IMR-90 (cell line): ENCODE measurements around the gene SLC35F1. TPM values are rescaled to one million over a fixed set of nuclear protein-coding genes. Genes with fewer than 3 reads are reported as not detected.

Source experiments
- ATAC-seq: fragments of 200-7000 bp; cut with Tn5 transposase; 2 replicates; pipeline ENCODE4 v1.9.1; 2020; ENCODE audit warnings: low read depth, mild to moderate bottlenecking, moderate library complexity
- BruUV-seq: library from RNA; stranded (reverse); fragments of 400-500 nt; replicated peaks from 2 replicates; lab custom pipeline; 2021; lab: Mats Ljungman, UMichigan
- CTCF ChIA-PET: fragments of 300-600 bp; formaldehyde crosslinking; extraction: SDS; loops from one replicate; lab custom pipeline; 2021; ENCODE audit warnings: antibody characterized with exemption; lab: Yijun Ruan, JAX
- POLR2A ChIA-PET: fragments of 300-600 bp; sonication (Branson Sonifier 250); formaldehyde crosslinking; loops from one replicate; lab custom pipeline; 2022; ENCODE audit warnings: antibody characterized with exemption; ENCODE audit not compliant: unreplicated experiment; lab: Charles Lee
- DNase-seq: peaks from one replicate; pipeline ENCODE4 v3.0.0; 2013
- H2AFZ ChIP-seq: replicated peaks from 2 replicates; pipeline ENCODE3; 2013; ENCODE audit warnings: low read length, mild to moderate bottlenecking; ENCODE audit not compliant: poor library complexity
- H2AK5ac ChIP-seq: 2 replicates; pipeline ENCODE4 v1.6.1; 2013; ENCODE audit warnings: low read depth, low read length, inconsistent platforms
- H2AK9ac ChIP-seq: replicated peaks from 2 replicates; pipeline ENCODE3; 2013; ENCODE audit warnings: mild to moderate bottlenecking, low read depth, low read length, moderate library complexity; ENCODE audit not compliant: poor library complexity
- H2BK120ac ChIP-seq: 2 replicates; pipeline ENCODE4 v1.6.1; 2013; ENCODE audit warnings: low read depth, low read length, inconsistent platforms
- H2BK15ac ChIP-seq: 3 replicates; pipeline ENCODE4 v1.6.1; 2013; ENCODE audit warnings: low read depth, low read length, inconsistent platforms
- H2BK20ac ChIP-seq: 2 replicates; pipeline ENCODE4 v1.6.1; 2013; ENCODE audit warnings: low read depth, mild to moderate bottlenecking, inconsistent platforms, low read length, moderate library complexity
- H2BK5ac ChIP-seq: 2 replicates; pipeline ENCODE4 v1.6.1; 2013; ENCODE audit warnings: mild to moderate bottlenecking, low read depth, low read length, inconsistent platforms; ENCODE audit not compliant: poor library complexity, severe bottlenecking
- H3K14ac ChIP-seq: replicated peaks from 2 replicates; pipeline ENCODE4 v1.6.1; 2013; ENCODE audit warnings: low read depth, low read length, inconsistent platforms
- H3K18ac ChIP-seq: 2 replicates; pipeline ENCODE4 v1.6.1; 2013; ENCODE audit warnings: low read depth, low read length, control low read depth
- H3K23ac ChIP-seq: 2 replicates; pipeline ENCODE4 v1.6.1; 2013; ENCODE audit warnings: low read depth, low read length, inconsistent platforms
- H3K27ac ChIP-seq: 2 replicates; pipeline ENCODE4 v1.5.1; 2013; ENCODE audit warnings: mild to moderate bottlenecking, control low read depth, low read length; ENCODE audit not compliant: insufficient read depth
- H3K27me3 ChIP-seq: 2 replicates; pipeline ENCODE4 v1.6.1; 2013; ENCODE audit warnings: low read length; ENCODE audit not compliant: control insufficient read depth, insufficient read depth
- H3K36me3 ChIP-seq: 2 replicates; pipeline ENCODE4 v1.6.1; 2013; ENCODE audit warnings: low read length, mixed read lengths; ENCODE audit not compliant: control insufficient read depth, insufficient read depth
- H3K4ac ChIP-seq: 2 replicates; pipeline ENCODE4 v1.6.1; 2013; ENCODE audit warnings: low read depth, low read length, inconsistent platforms
- H3K4me1 ChIP-seq: 2 replicates; pipeline ENCODE4 v1.6.1; 2013; ENCODE audit warnings: low read length, mixed read lengths; ENCODE audit not compliant: control insufficient read depth, insufficient read depth
- H3K4me2 ChIP-seq: 2 replicates; pipeline ENCODE4 v1.6.1; 2013; ENCODE audit warnings: low read depth, mild to moderate bottlenecking, control low read depth, low read length, moderate library complexity
- H3K4me3 ChIP-seq: 2 replicates; pipeline ENCODE4 v1.5.1; 2013; ENCODE audit warnings: low read depth, mild to moderate bottlenecking, control low read depth, low read length, moderate library complexity; ENCODE audit not compliant: insufficient read depth
- H3K56ac ChIP-seq: 2 replicates; pipeline ENCODE4 v1.6.1; 2013; ENCODE audit warnings: low read length, inconsistent platforms; ENCODE audit not compliant: insufficient read depth; ENCODE audit errors: extremely low read depth
- H3K79me1 ChIP-seq, 2 experiments: 2 replicates each; pipeline ENCODE4 v1.6.1; 2013; ENCODE audit warnings: low read length in 2 of 2, inconsistent platforms in 1 of 2, low read depth in 1 of 2
- H3K9ac ChIP-seq: 2 replicates; pipeline ENCODE4 v1.6.1; 2013; ENCODE audit warnings: low read depth, low read length, control low read depth
- H3K9me1 ChIP-seq: 2 replicates; pipeline ENCODE4 v1.6.1; 2013; ENCODE audit warnings: low read length, inconsistent platforms; ENCODE audit not compliant: insufficient read depth
- H3K9me3 ChIP-seq: 2 replicates; pipeline ENCODE4 v1.6.1; 2013; ENCODE audit warnings: low read length; ENCODE audit not compliant: control insufficient read depth, insufficient read depth
- H4K20me1 ChIP-seq: 2 replicates; pipeline ENCODE4 v1.6.1; 2013; ENCODE audit warnings: low read length, inconsistent platforms; ENCODE audit not compliant: insufficient read depth
- H4K5ac ChIP-seq: 2 replicates; pipeline ENCODE4 v1.6.1; 2013; ENCODE audit warnings: mild to moderate bottlenecking, low read depth, low read length, control low read depth
- H4K8ac ChIP-seq, 2 experiments: 2 replicates each; pipeline ENCODE4 v1.6.1; 2013; ENCODE audit warnings: low read depth in 2 of 2, low read length in 2 of 2, control low read depth in 1 of 2, inconsistent platforms in 1 of 2
- H4K91ac ChIP-seq: 2 replicates; pipeline ENCODE4 v1.6.1; 2013; ENCODE audit warnings: low read depth, low read length, inconsistent platforms; ENCODE audit not compliant: insufficient read depth
- FOS ChIP-seq: fragments of 150-350 bp; IDR thresholded peaks from 2 replicates; pipeline ENCODE4 v1.6.1; 2016; ENCODE audit warnings: low read depth, low read length
- MAFK ChIP-seq: IDR thresholded peaks from 2 replicates; pipeline ENCODE4 v1.6.1; 2012; ENCODE audit warnings: low read depth, low read length, improper control_type of control experiment
- MAZ ChIP-seq: IDR thresholded peaks from 2 replicates; pipeline ENCODE4 v1.6.1; 2012; ENCODE audit warnings: low read depth, mild to moderate bottlenecking, low read length, improper control_type of control experiment, moderate library complexity, borderline replicate concordance
- NFE2L2 ChIP-seq: fragments of 150-350 bp; IDR thresholded peaks from 2 replicates; pipeline ENCODE4 v1.6.1; 2016; ENCODE audit warnings: low read depth, mild to moderate bottlenecking, low read length
- RFX5 ChIP-seq: IDR thresholded peaks from 2 replicates; pipeline ENCODE4 v1.8.0; 2012; ENCODE audit warnings: low read depth, mild to moderate bottlenecking, low read length, moderate library complexity
- WGBS, 2 experiments: methylation state at CpG; one replicate each; pipeline versions ENCODE4 v1.1.5 to v1.1.7; 2013; ENCODE audit warnings: missing lambda C conversion rate in 2 of 2; ENCODE audit not compliant: insufficient read length in 1 of 2; ENCODE audit errors: extremely low coverage in 2 of 2; 5-methylcytosine and 5-hydroxymethylcytosine counted together
- dilution Hi-C: fragments of 300-500 bp; cut with HindIII; formaldehyde crosslinking; loops from one replicate; pipeline ENCODE4 v1.14.3; 2018; ENCODE audit warnings: low sequenced_read_pairs; ENCODE audit not compliant: unreplicated experiment
- in situ Hi-C: fragments of 300-500 bp; cut with MboI; formaldehyde crosslinking; loops from 3 replicates; pipeline ENCODE4 v1.14.3; 2019; ENCODE audit warnings: low sequenced_read_pairs, inconsistent platforms, mixed read lengths
- intact Hi-C: fragments of 100-400 bp; cut with micrococcal nuclease; formaldehyde crosslinking; loops from 2 replicates; pipeline ENCODE4 v1.10.0; 2022
- polyA plus RNA-seq, 3 experiments: library from polyadenylated mRNA; depleted of rRNA; stranded (reverse); fragments of >200 nt; gene quantifications; 2 replicates each; pipeline ENCODE4 v1.2.3, GENCODE V29; 2012; ENCODE audit warnings: low replicate concordance in 1 of 3
- total RNA-seq: library from RNA; depleted of rRNA; stranded (reverse); fragments of >200 nt; gene quantifications from 2 replicates; pipeline ENCODE4 v1.2.3, GENCODE V29; 2012
- TF ChIP-seq, protein P1 (sequence below): fragments of 150-350 bp; IDR thresholded peaks from 2 replicates; pipeline ENCODE4 v1.6.1; 2016; ENCODE audit warnings: low read depth, mild to moderate bottlenecking, low read length, moderate library complexity, borderline replicate concordance

The SLC35F1 gene
- total and polyA plus RNA-seq, 2 of the 4 experiments (the other 2 are of a cell fraction) = not detected

DNA sequence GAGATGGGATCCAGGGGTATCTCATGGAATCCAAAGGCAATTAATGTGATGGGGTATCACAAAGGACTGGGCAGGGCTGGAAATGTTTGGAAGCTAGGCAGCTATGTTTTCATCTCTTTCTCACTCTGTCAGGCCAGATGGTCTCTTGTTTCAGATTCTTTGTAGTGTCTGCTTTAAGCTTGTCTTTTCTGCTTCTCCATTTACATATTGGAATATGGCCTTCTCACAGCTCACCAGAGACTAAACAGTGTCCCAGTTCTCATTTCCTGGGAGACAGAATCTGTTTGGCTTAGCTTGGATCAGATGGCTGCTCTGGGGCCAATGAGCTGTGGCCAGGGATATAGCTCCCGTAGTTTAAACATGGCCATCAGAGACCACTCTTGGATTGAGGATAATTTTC is 78.9 kb downstream of the SLC35F1 start:
- ATAC-seq = no peak

More for the DNA sequence above, 78.9 kb downstream of the SLC35F1 start:
- no peak overlapping the region for H3K4me3 ChIP-seq
- dilution Hi-C loops = no loop called here
- no peak overlapping the region for H2BK15ac ChIP-seq
- no peak overlapping the region for H3K4me2 ChIP-seq
- H3K4ac ChIP-seq = no peak overlapping the region
- CTCF ChIA-PET = interaction anchor here (2.7 kb wide), 1 partner anchor 11 kb away, joined by 14 read pairs; no protein-coding TSS in a partner anchor
- no peaks in the 10 kb centered on the region for H3K9me3 ChIP-seq
- WGBS, 2 experiments = no CpG with 5 or more reads among the region's 1 CpG
- no peak overlapping the region for H4K5ac ChIP-seq
- no peak overlapping the region for H2AFZ ChIP-seq
- no peak overlapping the region for H2BK5ac ChIP-seq
- H3K4me1 ChIP-seq = no peaks in the 10 kb centered on the region
- H2BK120ac ChIP-seq = no peak overlapping the region
- no peak overlapping the region for H3K56ac ChIP-seq
- no peak overlapping the region for H3K18ac ChIP-seq
- POLR2A ChIA-PET = no interaction called here
- no peak overlapping the region for H2AK9ac ChIP-seq
- H4K91ac ChIP-seq = no peak overlapping the region
- no peak overlapping the region for H3K27ac ChIP-seq
- no peak overlapping the region for H4K8ac ChIP-seq
- H3K9ac ChIP-seq = no peak overlapping the region
- no peak overlapping the region for H3K23ac ChIP-seq
- no peaks in the 10 kb centered on the region for H3K27me3 ChIP-seq
- no peaks in the 10 kb centered on the region for H3K79me1 ChIP-seq
- in situ Hi-C loops = no loop called here
- no peaks in the 10 kb centered on the region for H3K36me3 ChIP-seq
- no peaks in the 10 kb centered on the region for H3K9me1 ChIP-seq
- DNase-seq = no peak
- no peaks in the 10 kb centered on the region for H4K20me1 ChIP-seq
- TF ChIP-seq, protein P1, sequence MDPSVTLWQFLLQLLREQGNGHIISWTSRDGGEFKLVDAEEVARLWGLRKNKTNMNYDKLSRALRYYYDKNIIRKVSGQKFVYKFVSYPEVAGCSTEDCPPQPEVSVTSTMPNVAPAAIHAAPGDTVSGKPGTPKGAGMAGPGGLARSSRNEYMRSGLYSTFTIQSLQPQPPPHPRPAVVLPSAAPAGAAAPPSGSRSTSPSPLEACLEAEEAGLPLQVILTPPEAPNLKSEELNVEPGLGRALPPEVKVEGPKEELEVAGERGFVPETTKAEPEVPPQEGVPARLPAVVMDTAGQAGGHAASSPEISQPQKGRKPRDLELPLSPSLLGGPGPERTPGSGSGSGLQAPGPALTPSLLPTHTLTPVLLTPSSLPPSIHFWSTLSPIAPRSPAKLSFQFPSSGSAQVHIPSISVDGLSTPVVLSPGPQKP = no peak
- TF ChIP-seq NFE2L2 = no peak
- no peak for TF ChIP-seq MAZ
- no peak for TF ChIP-seq FOS
- TF ChIP-seq MAFK = no peak
- no peak for TF ChIP-seq RFX5
- BruUV-seq = no TSS peak
- H2BK20ac ChIP-seq = no peak overlapping the region
- intact Hi-C loops = no loop called here
- H3K14ac ChIP-seq = no peak overlapping the region
- H2AK5ac ChIP-seq = no peak overlapping the region
